ENCODE measurements around the gene REL.

REL gene

DNA sequence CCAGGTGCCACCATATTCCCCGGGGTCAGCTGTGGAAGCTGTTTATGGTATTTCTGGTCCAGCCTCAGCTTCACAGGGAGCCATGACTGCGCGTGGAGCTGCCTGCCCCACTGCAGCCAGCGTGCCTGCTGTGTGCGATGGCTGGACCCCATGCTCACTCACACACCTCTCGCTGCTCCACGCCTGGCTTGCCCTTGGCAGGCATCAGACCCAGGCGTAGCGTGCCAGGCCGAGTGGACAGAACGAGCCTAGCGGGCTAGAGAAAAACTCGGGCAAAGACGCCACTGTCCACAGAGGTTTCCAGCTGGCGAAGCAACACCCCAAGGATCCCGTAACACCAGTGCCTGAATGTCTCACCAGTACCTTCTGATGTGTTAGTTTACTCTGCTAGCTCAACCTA, 93.3 kb downstream of the REL start:
- Histone ChIP-seq H3K4me3 (ENCODE audit: low read depth, low read length) (no peak overlapping the region), H3K27ac (no peak overlapping the region), H3K36me3 (replicated peaks) (no peaks in the 10 kb centered on the region), H3K27me3 (replicated peaks) (no peaks in the 10 kb centered on the region)
- TF ChIP-seq, protein P1, sequence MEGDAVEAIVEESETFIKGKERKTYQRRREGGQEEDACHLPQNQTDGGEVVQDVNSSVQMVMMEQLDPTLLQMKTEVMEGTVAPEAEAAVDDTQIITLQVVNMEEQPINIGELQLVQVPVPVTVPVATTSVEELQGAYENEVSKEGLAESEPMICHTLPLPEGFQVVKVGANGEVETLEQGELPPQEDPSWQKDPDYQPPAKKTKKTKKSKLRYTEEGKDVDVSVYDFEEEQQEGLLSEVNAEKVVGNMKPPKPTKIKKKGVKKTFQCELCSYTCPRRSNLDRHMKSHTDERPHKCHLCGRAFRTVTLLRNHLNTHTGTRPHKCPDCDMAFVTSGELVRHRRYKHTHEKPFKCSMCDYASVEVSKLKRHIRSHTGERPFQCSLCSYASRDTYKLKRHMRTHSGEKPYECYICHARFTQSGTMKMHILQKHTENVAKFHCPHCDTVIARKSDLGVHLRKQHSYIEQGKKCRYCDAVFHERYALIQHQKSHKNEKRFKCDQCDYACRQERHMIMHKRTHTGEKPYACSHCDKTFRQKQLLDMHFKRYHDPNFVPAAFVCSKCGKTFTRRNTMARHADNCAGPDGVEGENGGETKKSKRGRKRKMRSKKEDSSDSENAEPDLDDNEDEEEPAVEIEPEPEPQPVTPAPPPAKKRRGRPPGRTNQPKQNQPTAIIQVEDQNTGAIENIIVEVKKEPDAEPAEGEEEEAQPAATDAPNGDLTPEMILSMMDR (IDR thresholded peaks at IDR 0.05; ENCODE audit: low read depth, low read length, missing control alignments), result no peak
- in situ Hi-C loops (cut with HindIII; ENCODE audit: low pct_ligation_motif_present, low sequenced_read_pairs), result no loop called here
- no peak for DNase-seq

All from brain microvascular endothelial cell (primary cell).